ENCODE results near the gene IL9. TPM values are rescaled to one million over a fixed set of nuclear protein-coding genes. Genes with fewer than 3 reads are reported as not detected.

IL9 gene
- total and polyA plus RNA-seq, 8 donors = not detected

GRCh38 chr5:135930029-135930948, 34.6 kb upstream of the IL9 start:
- H3K9me3 ChIP-seq = peaks cover 0 to 7% (median 3%) of the 10 kb centered on the region in 4 donors
- no peaks in the 10 kb centered on the region for H3K36me3 ChIP-seq
- H3K27ac ChIP-seq = no peak overlapping the region
- TF ChIP-seq POLR2A (IDR thresholded peaks at IDR 0.05) (no peak), POLR2AphosphoS5 (IDR thresholded peaks at IDR 0.05) (no peak)
- DNase-seq = peak in 1 of 2 donors; percentile 44
- intact Hi-C loops (cut with DNase I; ENCODE audit: low total_unique reads) = no loop called here
- H3K27me3 ChIP-seq = peaks cover 0 to 67% (median 26%) of the 10 kb centered on the region in 3 donors
- H3K4me1 ChIP-seq = peaks cover 10 to 13% (median 12%) of the 10 kb centered on the region in 4 donors
- WGBS, 5 donors = 3 to 21% (median 4%) methylated on average over 12 to 99 of the region's 99 CpGs
- H3K4me3 ChIP-seq = peak overlapping the region; percentile 32 to 50 (median 40)

- Histone ChIP-seq H3K27me3 (peaks cover 0 to 63% (median 0%) of the 10 kb centered on the region in 3 donors), H3K27ac (no peak overlapping the region), H3K4me3 (no peak overlapping the region), H3K4me1 (no peaks in the 10 kb centered on the region), H3K36me3 (no peaks in the 10 kb centered on the region), H3K9me3 (no peaks in the 10 kb centered on the region)
- no peak for DNase-seq
- TF ChIP-seq CTCF (IDR thresholded peaks at IDR 0.05) = no peak
- no peak for TF ChIP-seq EP300 (IDR thresholded peaks at IDR 0.05)
- no peak for TF ChIP-seq POLR2AphosphoS5 (IDR thresholded peaks at IDR 0.05)
- TF ChIP-seq POLR2A (IDR thresholded peaks at IDR 0.05) = no peak
- WGBS, 5 donors = 32 to 60% (median 46%) methylated on average over 1 of the region's 1 CpG
- intact Hi-C loops (cut with DNase I; ENCODE audit: low total_unique reads) = no loop called here
These were observed 25.7 kb upstream of the IL9 start for GRCh38 chr5:135921388-135921787.

- intact Hi-C loops (cut with DNase I; ENCODE audit: low total_unique reads) = no loop called here
These were observed 24.6 kb upstream of the IL9 start for GRCh38 chr5:135920199-135920598.

GRCh38 chr5:135916638-135917263, 21.1 kb upstream of the IL9 start:
- Histone ChIP-seq H3K27ac (no peak overlapping the region), H3K9me3 (no peaks in the 10 kb centered on the region), H3K4me3 (no peak overlapping the region), H3K36me3 (no peaks in the 10 kb centered on the region), H3K27me3 (peaks cover 0 to 53% (median 0%) of the 10 kb centered on the region in 3 donors), H3K4me1 (no peaks in the 10 kb centered on the region)
- no peak for DNase-seq
- intact Hi-C loops (cut with DNase I; ENCODE audit: low total_unique reads) = no loop called here
- 65 to 78% (median 68%) methylated on average over 8 of the region's 8 CpGs for WGBS, 5 donors
- TF ChIP-seq POLR2A (IDR thresholded peaks at IDR 0.05) (no peak), CTCF (IDR thresholded peaks at IDR 0.05) (no peak), EP300 (IDR thresholded peaks at IDR 0.05) (no peak), POLR2AphosphoS5 (IDR thresholded peaks at IDR 0.05) (no peak)

More at GRCh38 chr5:135920199-135920598, 24.6 kb upstream of the IL9 start:
- DNase-seq = no peak
- H3K4me3 ChIP-seq = no peak overlapping the region
- H3K36me3 ChIP-seq = no peaks in the 10 kb centered on the region
- H3K27me3 ChIP-seq = peaks cover 0 to 53% (median 0%) of the 10 kb centered on the region in 3 donors
- TF ChIP-seq POLR2AphosphoS5 (IDR thresholded peaks at IDR 0.05) = no peak
- no peak for TF ChIP-seq EP300 (IDR thresholded peaks at IDR 0.05)
- TF ChIP-seq POLR2A (IDR thresholded peaks at IDR 0.05) = no peak
- no peak for TF ChIP-seq CTCF (IDR thresholded peaks at IDR 0.05)
- no peaks in the 10 kb centered on the region for H3K4me1 ChIP-seq
- H3K27ac ChIP-seq = no peak overlapping the region
- 46 to 56% (median 47%) methylated on average over 3 of the region's 3 CpGs for WGBS, 5 donors
- no peaks in the 10 kb centered on the region for H3K9me3 ChIP-seq
